ENCODE data around the gene LCN12.

Gene LCN12

DNA sequence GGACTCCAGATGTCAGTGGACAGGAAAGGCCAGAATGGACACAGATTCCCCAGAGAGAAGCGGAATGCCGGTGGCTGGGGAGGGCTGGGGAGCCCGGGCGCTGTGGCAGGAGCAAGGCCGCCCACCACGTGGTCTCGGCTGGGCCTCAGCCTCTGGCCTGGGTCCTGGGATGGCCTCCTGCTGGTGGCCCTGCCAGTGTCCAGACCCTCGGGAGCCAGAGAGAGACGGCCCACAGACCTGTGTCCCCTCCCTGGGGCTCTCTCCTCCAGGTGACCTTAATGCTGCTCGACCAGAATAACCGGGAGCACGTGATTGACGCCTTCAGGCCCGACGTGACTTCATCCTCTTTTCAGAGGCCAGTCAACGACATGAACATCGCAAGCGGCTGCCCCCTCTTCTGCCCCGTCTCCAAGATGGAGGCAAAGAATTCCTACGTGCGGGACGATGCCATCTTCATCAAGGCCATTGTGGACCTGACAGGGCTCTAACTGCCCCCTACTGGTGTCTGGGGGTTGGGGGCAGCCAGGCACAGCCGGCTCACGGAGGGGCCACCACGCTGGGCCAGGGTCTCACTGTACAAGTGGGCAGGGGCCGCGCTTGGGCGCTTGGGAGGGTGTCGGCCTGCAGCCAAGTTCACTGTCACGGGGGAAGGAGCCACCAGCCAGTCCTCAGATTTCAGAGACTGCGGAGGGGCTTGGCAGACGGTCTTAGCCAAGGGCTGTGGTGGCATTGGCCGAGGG, 26.5 kb upstream of the LCN12 start:
- no peak for DNase-seq
- in situ Hi-C loops (cut with HindIII; ENCODE audit: low pct_ligation_motif_present, low pct_unique_long_range_greater_than_20kb, low sequenced_read_pairs) = no loop called here

DNA sequence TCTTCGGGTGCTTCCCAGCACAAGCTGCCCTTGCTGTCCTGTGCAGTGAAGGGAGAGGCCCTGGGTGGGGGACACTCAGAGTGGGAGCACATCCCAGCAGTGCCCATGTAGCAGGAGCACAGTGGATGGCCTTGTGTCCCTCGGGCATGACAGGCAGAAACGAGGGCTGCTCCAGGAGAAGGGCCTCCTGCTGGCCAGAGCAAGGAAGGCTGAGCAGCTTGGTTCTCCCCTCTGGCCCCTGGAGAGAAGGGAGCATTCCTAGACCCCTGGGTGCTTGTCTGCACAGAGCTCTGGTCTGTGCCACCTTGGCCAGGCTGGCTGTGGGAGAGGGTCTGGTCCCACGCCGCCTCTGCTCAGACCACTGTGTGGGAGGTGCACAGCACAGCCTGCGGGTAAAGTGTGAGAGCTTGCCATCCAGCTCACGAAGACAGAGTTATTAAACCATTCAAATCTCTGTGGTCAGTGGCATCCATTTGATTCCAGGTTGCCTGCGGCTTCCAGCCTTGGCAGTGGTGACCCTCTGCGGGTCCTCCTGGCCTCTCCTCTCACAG, 25.8 kb upstream of the LCN12 start:
- in situ Hi-C loops (cut with HindIII; ENCODE audit: low pct_ligation_motif_present, low pct_unique_long_range_greater_than_20kb, low sequenced_read_pairs) = no loop called here
- DNase-seq = no peak

DNA sequence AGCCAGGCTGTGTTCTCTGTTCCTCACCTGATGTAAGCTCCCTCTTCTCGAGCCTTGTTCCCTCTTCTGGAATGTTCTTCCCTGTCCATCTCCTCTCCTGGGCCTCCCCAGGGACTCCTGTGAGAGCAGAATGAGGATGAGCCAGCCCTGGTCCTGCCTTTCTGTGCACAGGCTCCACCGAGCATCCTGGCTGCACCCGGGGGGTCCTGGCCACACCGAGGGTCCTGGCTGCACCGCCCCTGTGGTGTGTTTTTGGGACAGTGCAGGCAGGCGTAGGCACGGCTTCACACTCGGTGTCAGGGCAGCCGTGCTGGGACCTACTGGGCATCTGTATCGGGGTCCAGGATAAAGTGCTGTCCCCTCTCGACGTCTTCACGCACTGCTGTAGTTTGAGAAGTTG, 25.3 kb upstream of the LCN12 start:
- in situ Hi-C loops (cut with HindIII; ENCODE audit: low pct_ligation_motif_present, low pct_unique_long_range_greater_than_20kb, low sequenced_read_pairs) = no loop called here
- no peak for DNase-seq

GRCh38 chr9:136927343-136928271, 24.5 kb upstream of the LCN12 start:
- in situ Hi-C loops (cut with HindIII; ENCODE audit: low pct_ligation_motif_present, low pct_unique_long_range_greater_than_20kb, low sequenced_read_pairs) = no loop called here
- DNase-seq = no peak

- no peak for DNase-seq
- in situ Hi-C loops (cut with HindIII; ENCODE audit: low pct_ligation_motif_present, low pct_unique_long_range_greater_than_20kb, low sequenced_read_pairs) = no loop called here
These were observed 23.5 kb upstream of the LCN12 start for GRCh38 chr9:136928591-136928990.

GRCh38 chr9:136930014-136930413, 22.1 kb upstream of the LCN12 start:
- in situ Hi-C loops (cut with HindIII; ENCODE audit: low pct_ligation_motif_present, low pct_unique_long_range_greater_than_20kb, low sequenced_read_pairs) = no loop called here
- no peak for DNase-seq

DNA sequence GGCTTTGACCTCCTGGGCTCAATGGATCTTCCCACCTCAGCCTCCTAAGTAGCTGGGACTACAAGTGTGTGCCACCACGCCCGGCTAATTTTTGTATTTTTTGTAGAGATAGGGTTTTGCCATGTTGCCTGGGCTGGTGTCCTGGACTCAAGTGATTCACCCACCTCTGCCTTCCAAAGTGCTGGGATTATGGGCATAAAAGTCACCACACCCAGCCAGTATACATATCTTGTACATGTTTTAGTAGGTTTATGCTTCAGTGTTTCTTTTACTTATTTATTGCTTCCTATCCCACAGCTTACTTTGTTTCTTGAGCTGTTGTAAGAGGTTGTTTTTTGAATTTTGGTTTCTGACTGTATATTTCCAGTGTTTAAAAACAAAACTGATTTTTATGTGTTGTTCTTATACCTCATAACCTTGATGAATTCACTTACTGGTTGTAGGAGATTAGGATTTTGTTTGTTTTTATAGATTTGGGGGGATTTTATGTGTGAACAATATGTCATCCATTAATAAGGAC, 20.4 kb upstream of the LCN12 start:
- in situ Hi-C loops (cut with HindIII; ENCODE audit: low pct_ligation_motif_present, low pct_unique_long_range_greater_than_20kb, low sequenced_read_pairs) = no loop called here
- DNase-seq = no peak

GRCh38 chr9:136934277-136934676, 17.8 kb upstream of the LCN12 start:
- in situ Hi-C loops (cut with HindIII; ENCODE audit: low pct_ligation_motif_present, low pct_unique_long_range_greater_than_20kb, low sequenced_read_pairs) = no loop called here
- DNase-seq = no peak

DNA sequence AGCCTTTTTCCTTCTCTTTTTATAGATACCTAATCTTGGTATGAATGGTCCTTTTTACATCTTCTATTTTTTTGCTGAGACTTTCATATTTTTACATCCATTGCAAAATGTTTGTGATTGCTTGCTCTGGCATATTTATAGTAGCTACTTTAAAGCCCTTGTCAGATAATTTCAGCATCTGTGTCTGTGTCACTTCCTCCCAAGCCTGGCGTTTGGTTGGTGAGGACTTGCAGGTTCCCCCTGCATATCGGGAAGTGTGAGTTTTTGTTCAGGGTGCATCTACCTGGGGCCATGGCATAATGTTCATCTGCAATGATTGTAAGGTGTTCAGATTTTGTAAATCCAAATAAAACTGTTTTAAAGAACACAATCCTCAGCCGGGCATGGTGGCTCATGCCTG, 16.4 kb upstream of the LCN12 start:
- in situ Hi-C loops (cut with HindIII; ENCODE audit: low pct_ligation_motif_present, low pct_unique_long_range_greater_than_20kb, low sequenced_read_pairs) = no loop called here
- DNase-seq = no peak

DNA sequence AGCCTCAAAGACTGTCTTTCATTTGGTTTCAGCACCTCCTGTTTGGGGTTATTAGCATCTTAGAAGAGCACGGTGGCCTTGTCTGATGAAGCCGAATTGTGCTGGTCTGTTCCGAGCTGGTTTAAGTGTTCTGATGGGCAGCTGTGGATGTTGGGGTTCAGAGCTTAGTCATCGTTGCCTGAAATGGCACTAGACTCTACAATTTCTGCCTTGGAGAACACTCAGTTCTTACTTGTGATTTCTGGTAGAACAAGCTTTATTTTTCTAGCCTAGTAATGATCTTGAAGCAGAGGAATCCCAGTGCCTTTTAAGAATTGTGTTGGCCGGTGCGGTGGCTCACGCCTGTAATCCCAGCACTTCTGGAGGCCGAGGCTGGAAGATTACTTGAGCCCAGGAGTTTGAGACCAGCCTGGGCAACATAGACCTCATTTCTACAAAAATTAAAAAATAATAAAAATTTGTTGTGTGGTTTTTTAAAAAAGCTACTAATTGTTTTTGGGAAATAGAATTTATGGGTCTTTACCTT, 15.4 kb upstream of the LCN12 start:
- in situ Hi-C loops (cut with HindIII; ENCODE audit: low pct_ligation_motif_present, low pct_unique_long_range_greater_than_20kb, low sequenced_read_pairs) = no loop called here

GRCh38 chr9:136937186-136938001, 14.7 kb upstream of the LCN12 start:
- in situ Hi-C loops (cut with HindIII; ENCODE audit: low pct_ligation_motif_present, low pct_unique_long_range_greater_than_20kb, low sequenced_read_pairs) = no loop called here
- no peak for DNase-seq

More for the DNA sequence above, 15.4 kb upstream of the LCN12 start:
- DNase-seq = no peak

GRCh38 chr9:136939431-136939995, 12.6 kb upstream of the LCN12 start:
- in situ Hi-C loops (cut with HindIII; ENCODE audit: low pct_ligation_motif_present, low pct_unique_long_range_greater_than_20kb, low sequenced_read_pairs) = no loop called here
- no peak for DNase-seq

GRCh38 chr9:136939996-136940525, 12.0 kb upstream of the LCN12 start:
- no peak for DNase-seq

DNA sequence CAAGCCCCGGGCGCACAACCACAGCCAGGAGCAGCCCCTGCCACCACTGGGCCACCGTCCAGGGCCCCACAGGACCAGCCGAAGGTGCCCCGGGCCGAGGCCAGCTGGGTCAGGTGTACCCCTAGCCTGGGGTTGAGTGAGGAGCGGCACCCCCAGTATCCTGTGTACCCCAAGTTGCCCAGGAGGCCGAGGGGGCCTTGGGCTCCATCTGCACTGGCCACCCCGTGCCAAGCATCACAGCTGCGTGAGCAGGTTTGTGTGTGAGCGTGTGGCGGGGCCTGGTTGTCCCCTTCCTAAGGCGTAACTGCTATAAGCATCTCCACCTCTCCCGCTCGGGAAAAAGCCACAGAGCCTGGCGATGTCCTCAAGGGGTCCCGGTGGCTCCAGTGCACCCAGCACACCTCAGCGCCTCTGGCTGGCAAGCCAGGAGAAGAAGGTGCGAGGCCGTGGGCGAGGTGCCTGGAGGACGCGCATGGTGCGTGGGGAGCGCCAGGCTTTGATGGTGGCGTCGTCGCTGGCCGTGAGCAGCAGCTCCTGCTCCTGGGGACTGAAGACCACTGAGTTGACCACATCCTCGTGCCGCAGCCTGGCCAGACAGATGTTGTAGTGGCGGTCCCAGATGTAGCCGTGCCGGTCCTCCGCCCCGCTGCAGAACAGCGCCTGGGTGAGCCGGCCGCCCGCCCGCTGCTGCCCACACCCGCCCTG, 11.4 kb upstream of the LCN12 start:
- in situ Hi-C loops (cut with HindIII; ENCODE audit: low pct_ligation_motif_present, low pct_unique_long_range_greater_than_20kb, low sequenced_read_pairs) = no loop called here
- DNase-seq = no peak

More at GRCh38 chr9:136939996-136940525, 12.0 kb upstream of the LCN12 start:
- in situ Hi-C loops (cut with HindIII; ENCODE audit: low pct_ligation_motif_present, low pct_unique_long_range_greater_than_20kb, low sequenced_read_pairs) = no loop called here

DNA sequence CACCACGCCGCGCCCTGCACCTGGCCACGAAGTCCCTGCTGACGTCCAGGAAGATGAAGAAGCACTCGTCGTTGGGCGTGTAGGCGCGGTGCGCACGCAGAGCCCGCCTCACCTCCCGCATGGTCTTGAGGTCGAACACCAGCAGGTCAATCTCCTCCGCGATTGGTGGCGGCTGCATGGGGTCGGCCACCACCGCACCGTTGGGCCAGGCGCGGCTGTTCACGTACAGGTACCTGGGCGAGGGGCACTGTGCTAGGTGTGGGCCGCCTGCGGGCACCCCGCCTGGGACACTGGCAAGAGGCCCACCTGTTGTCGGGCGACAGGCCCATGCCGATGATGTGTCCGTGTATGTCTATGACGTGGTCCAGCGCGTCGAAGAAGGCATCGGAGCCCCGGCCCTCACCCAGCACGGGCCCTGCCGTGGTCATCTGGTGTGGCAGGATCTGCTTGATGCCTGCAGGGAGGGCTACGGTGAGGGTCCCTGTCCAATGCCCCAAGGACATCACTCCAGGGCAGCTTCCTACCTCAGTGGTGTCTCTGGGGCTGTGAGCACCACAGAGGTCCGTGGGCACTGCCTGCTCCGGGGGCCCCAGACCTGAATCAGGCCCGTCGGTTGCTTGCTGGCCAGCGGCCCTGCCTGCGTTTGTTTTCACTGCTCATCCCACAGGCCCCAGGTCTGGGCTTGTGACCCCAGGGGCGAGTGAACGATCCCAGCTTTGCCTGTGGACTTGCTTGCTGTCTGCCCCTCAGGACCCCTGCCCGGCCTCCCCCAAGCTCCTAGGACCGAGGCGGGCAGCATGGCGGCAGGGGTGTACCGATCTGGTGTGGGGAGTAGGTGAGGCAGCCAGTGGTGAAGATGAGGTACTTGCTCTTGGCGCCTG, 10.6 kb upstream of the LCN12 start:
- no peak for DNase-seq
- in situ Hi-C loops (cut with HindIII; ENCODE audit: low pct_ligation_motif_present, low pct_unique_long_range_greater_than_20kb, low sequenced_read_pairs) = no loop called here

DNA sequence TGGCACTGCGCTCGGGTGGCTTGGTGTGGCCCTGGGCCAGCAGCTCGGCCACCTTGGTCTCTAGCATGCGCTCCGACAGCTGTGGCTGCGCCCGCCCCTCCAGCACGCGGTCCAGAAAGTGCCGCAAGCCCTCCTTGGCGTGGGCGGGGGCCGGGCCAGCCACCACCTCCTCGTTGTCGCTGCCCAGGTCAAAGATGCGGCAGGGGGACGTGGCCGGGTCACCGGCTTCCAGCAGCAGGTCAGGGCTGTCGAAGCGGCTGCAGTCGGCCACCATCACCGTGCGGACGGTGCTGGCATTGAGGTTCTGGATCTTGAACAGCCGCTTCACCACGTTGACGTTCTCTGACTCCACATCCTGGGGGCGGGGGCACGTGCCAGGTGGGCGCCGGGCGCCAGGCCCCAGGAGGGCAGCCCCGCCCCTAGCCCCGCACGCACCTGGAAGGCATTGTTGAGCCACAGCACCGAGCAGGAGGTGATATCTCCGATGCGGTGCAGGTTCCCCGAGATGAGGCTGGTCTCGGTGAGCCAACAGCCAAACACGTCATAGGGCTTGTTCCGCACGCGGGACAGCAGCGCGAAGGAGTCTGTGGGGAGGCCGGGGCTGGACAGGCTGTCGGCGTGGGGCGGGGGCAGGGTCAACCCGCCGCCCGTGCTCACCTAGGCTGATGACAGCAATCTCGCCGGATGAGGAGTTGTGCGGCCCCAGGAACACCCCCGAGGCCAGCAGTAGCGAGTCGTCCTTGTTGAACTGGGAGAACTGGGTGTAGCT, 9.8 kb upstream of the LCN12 start:
- no peak for DNase-seq
- in situ Hi-C loops (cut with HindIII; ENCODE audit: low pct_ligation_motif_present, low pct_unique_long_range_greater_than_20kb, low sequenced_read_pairs) = no loop called here
